Uterus (tissue), 4 donors: Measurements from ENCODE around the gene IFITM1. TPM values are rescaled to one million over a fixed set of nuclear protein-coding genes. Genes with fewer than 3 reads are reported as not detected.

ENCODE experiments used
- DNase-seq, 2 donors: peaks; one replicate each; pipeline ENCODE4 v3.0.0-alpha.2; 2019 to 2020
- H3K27ac ChIP-seq, 2 donors: fragments of 200-600 bp; sonication (generic); 1 replicate in 1 of 2; 2 replicates in 1 of 2; pipeline ENCODE4 v1.5.1; 2016 to 2018
- H3K27me3 ChIP-seq, 2 donors: fragments of 200-600 bp; sonication (generic); one replicate each; pipeline ENCODE4 v1.5.1; 2018 to 2019; ENCODE audit warnings: control low read depth in 1 of 2
- H3K36me3 ChIP-seq, 2 donors: fragments of 200-600 bp; sonication (generic); one replicate each; pipeline ENCODE4 v1.5.1; 2019; ENCODE audit warnings: control low read depth in 1 of 2
- H3K4me1 ChIP-seq, 2 donors: fragments of 200-600 bp; sonication (generic); one replicate each; pipeline ENCODE4 v1.5.1; 2018 to 2019; ENCODE audit warnings: control low read depth in 1 of 2
- H3K4me3 ChIP-seq, 2 donors: fragments of 200-600 bp; sonication (generic); 1 replicate in 1 of 2; 2 replicates in 1 of 2; pipeline ENCODE4 v1.5.1; 2018 to 2019; ENCODE audit warnings: mild to moderate bottlenecking in 1 of 2
- H3K9me3 ChIP-seq, 2 donors: fragments of 200-600 bp; sonication (generic); one replicate each; pipeline ENCODE4 v1.5.1; 2019; ENCODE audit warnings: control low read depth in 1 of 2
- CTCF ChIP-seq, 4 experiments: fragments of 200-600 bp in 2 of 4; fragments of 450-650 bp in 2 of 4; sonication (generic) in 2 of 4; IDR thresholded peaks; one replicate each; pipeline ENCODE4 v1.5.1; 2016 to 2019; ENCODE audit warnings: antibody characterized with exemption in 4 of 4, mild to moderate bottlenecking in 2 of 4, moderate library complexity in 1 of 4
- POLR2A ChIP-seq, 2 donors: fragments of 450-650 bp; IDR thresholded peaks; one replicate each; pipeline ENCODE4 v1.6.1; 2016; ENCODE audit warnings: antibody characterized with exemption in 2 of 2, mild to moderate bottlenecking in 1 of 2, moderate library complexity in 1 of 2
- intact Hi-C: fragments of 100-400 bp; cut with DNase I; formaldehyde crosslinking; loops from one replicate; pipeline ENCODE4 v1.15.1; 2023; ENCODE audit warnings: low total_unique reads
- total RNA-seq, 4 donors: library from RNA; depleted of rRNA in 3 of 4; stranded (reverse); fragments of >200 nt in 3 of 4; gene quantifications; one replicate each; pipeline versions ENCODE4 v1.1.0 to v1.2.4, GENCODE V29; 2014 to 2023
- donor health status: DM: yes; HTN: yes; CAD: no.

The IFITM1 gene
- total RNA-seq, 4 donors from 2014 or later: 13.4 to 672 (median 239) TPM

GRCh38 chr11:297586-298405 is 16.0 kb upstream of the IFITM1 start:
- intact Hi-C loops: no loop called here
- H3K27me3 ChIP-seq: peaks cover 0 to 5% of the 10 kb centered on the region in 2 donors
- H3K9me3 ChIP-seq: no peaks in the 10 kb centered on the region

GRCh38 chr11:298406-299065 is 15.3 kb upstream of the IFITM1 start:
- intact Hi-C loops: no loop called here

More at GRCh38 chr11:297586-298405, 16.0 kb upstream of the IFITM1 start:
- Histone ChIP-seq H3K4me3 (no peak overlapping the region), H3K4me1 (no peaks in the 10 kb centered on the region), H3K36me3 (no peaks in the 10 kb centered on the region), H3K27ac (no peak overlapping the region)
- DNase-seq: peak in 1 of 2 donors; percentile 16
- TF ChIP-seq CTCF (IDR thresholded peaks at IDR 0.05) (no peak), POLR2A (IDR thresholded peaks at IDR 0.05) (no peak)

GRCh38 chr11:299081-299891 is 14.6 kb upstream of the IFITM1 start, which contains the start of gene IFITM5:
IFITM5 (minus strand) TSS chr11:299526; CDS start chr11:299490, 36 bp downstream.
- intact Hi-C loops: no loop called here
- DNase-seq: no peak
- TF ChIP-seq CTCF (IDR thresholded peaks at IDR 0.05) (no peak), POLR2A (IDR thresholded peaks at IDR 0.05) (no peak)
- no peak within 1 kb of the TSS for H3K4me3 ChIP-seq
- peaks cover 0 to 5% of the 10 kb centered on the region in 2 donors for H3K27me3 ChIP-seq
- no peaks in the 10 kb centered on the region for H3K4me1 ChIP-seq
- H3K36me3 ChIP-seq: no peaks in the 10 kb centered on the region
- no peak within 1 kb of the TSS for H3K27ac ChIP-seq
- no peaks in the 10 kb centered on the region for H3K9me3 ChIP-seq

More at GRCh38 chr11:298406-299065, 15.3 kb upstream of the IFITM1 start:
- H3K27me3 ChIP-seq: peaks cover 0 to 5% of the 10 kb centered on the region in 2 donors
- H3K4me1 ChIP-seq: no peaks in the 10 kb centered on the region
- peak in 1 of 2 donors; percentile 13 for DNase-seq
- no peaks in the 10 kb centered on the region for H3K36me3 ChIP-seq
- H3K9me3 ChIP-seq: no peaks in the 10 kb centered on the region
- TF ChIP-seq POLR2A (IDR thresholded peaks at IDR 0.05) (no peak), CTCF (IDR thresholded peaks at IDR 0.05) (no peak)
- no peak overlapping the region for H3K27ac ChIP-seq
- no peak overlapping the region for H3K4me3 ChIP-seq

GRCh38 chr11:299951-300735 is 13.7 kb upstream of the IFITM1 start:
- Histone ChIP-seq H3K4me3 (no peak overlapping the region), H3K36me3 (no peaks in the 10 kb centered on the region), H3K4me1 (no peaks in the 10 kb centered on the region), H3K27me3 (peaks cover 0 to 5% of the 10 kb centered on the region in 2 donors), H3K9me3 (no peaks in the 10 kb centered on the region), H3K27ac (no peak overlapping the region)
- peak in 1 of 4 experiments; percentile 4 for TF ChIP-seq CTCF (IDR thresholded peaks at IDR 0.05)
- TF ChIP-seq POLR2A (IDR thresholded peaks at IDR 0.05): no peak
- DNase-seq: no peak
- intact Hi-C loops: no loop called here
